ENCODE measurements around the gene RREB1. TPM values are rescaled to one million over a fixed set of nuclear protein-coding genes. Genes with fewer than 3 reads are reported as not detected.
"Not testable (repeated sequence)": the region's sequence is repeated elsewhere in the genome, so short reads cannot be mapped to it uniquely, and the experiment has no call there.

Gene RREB1
- total RNA-seq, 3 donors from 2014 or later, result 18.5 to 20.7 (median 19.2) TPM

DNA sequence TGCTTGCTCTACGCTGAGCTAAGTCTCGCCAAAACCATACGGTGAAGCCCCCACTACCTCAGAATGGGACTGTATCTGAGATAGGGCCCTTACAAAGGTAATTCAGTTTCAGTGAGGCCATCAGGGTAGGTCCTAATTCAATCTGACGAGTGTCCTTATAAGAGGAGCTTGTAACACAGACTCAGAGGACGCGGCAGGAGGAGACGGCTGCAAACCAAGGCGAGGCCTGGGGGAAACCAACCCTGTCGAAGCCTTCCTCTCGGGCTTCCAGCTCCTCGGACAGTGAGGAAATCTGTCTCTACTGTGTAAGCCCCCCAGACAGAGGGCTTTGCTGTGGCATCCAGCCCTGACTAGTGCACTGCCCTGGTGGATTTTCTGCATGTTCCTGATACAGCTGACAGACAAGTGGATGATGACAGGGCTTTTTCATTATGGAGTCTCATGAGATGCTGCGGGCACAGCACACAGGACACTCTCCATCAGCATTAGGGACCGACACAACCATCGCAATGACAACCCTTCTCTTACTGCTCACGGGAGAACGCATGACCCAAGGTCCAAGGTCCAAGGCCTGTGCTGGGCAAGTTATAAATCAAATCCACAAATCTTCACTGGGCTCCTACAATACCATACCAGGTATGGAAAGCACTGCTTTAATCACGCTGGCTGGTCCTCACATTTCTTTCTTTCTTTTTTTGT, 157.1 kb downstream of the RREB1 start:
- H3K4me1 Mint-ChIP-seq (ENCODE audit: low read depth), result peaks cover 19% of the 10 kb centered on the region
- DNase-seq (no peak), ATAC-seq (no peak)
- no peaks in the 10 kb centered on the region for H3K36me3 Mint-ChIP-seq (ENCODE audit: insufficient read depth)
- H3K9me3 Mint-ChIP-seq, result no peaks in the 10 kb centered on the region
- H3K27me3 Mint-ChIP-seq (ENCODE audit: low read depth), result peaks cover 13% of the 10 kb centered on the region
- H3K4me3 Mint-ChIP-seq, result no peak overlapping the region

DNA sequence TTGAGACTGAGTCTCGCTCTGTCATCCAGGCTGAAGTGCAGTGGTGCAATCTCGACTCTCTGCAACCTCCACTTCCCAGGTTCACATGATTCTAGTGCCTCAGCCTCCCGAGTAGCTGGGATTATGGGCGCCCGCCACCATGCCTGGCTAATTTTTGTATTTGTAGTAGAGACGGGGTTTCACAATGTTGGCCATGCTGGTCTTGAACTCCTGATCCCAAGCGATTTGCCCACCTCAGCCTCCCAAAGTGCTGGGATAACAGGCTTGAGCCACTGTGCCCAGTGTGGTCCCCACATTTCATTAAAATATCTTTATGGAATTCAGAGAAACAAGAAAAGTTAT, 157.6 kb downstream of the RREB1 start:
- H3K36me3 Mint-ChIP-seq (ENCODE audit: insufficient read depth); H3K4me3 Mint-ChIP-seq; H3K9me3 Mint-ChIP-seq; ATAC-seq; DNase-seq: not testable (repeated sequence)
- peaks cover 19% of the 10 kb centered on the region for H3K4me1 Mint-ChIP-seq (ENCODE audit: low read depth)
- peaks cover 12% of the 10 kb centered on the region for H3K27me3 Mint-ChIP-seq (ENCODE audit: low read depth)

DNA sequence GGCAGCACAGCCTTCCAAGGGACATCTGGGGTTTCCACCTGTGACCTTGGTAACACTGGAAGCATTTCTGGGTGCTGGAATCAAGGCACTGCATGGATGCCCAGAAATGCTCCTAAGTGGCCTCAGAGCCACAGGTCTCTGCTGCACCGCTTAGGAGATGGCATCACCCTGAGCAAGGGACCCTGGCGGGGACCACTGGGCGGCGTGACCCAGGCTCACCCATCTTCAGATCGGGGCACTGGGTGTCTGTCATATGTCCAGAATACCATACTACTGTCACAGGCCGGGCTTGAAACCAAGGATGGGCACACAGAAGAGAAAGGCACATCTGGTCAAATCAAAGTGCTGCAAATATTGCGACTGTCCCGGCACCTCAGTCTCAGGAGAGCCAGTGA, 159.3 kb downstream of the RREB1 start:
- no peaks in the 10 kb centered on the region for H3K36me3 Mint-ChIP-seq (ENCODE audit: insufficient read depth)
- peaks cover 8% of the 10 kb centered on the region for H3K27me3 Mint-ChIP-seq (ENCODE audit: low read depth)
- H3K4me1 Mint-ChIP-seq (ENCODE audit: low read depth), result peaks cover 2% of the 10 kb centered on the region
- DNase-seq, result no peak
- no peak overlapping the region for H3K4me3 Mint-ChIP-seq
- no peaks in the 10 kb centered on the region for H3K9me3 Mint-ChIP-seq
- no peak for ATAC-seq

DNA sequence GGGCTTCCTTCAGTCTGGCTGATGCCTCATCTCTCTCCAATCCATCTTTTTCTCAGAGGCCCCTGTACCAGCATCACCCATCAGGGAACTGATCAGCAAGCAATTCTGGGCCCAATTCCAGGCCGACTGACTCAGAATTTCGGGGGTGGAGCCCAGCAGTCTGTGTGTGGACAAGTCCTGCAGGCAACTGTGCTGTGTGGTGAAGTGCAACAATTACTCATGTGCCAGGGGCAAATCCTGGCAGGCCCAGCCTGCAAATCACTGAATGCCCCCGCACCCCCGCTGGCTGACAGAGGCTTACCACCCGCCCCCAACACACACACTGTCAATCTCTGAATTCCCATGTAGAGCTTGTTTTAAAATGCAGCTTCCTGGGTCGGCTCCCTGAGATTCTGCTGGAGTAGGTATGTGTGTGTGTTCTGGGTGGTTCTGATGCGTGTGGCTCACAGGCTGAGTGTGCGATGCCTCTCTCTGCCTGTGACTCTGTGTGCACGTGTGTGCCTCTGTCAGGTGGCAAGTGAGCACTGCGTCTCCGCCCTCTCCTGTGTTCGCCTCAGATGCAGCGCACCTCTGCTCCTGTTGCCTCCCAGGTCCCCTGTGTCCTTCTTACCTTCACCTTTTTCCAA, 159.8 kb downstream of the RREB1 start:
- DNase-seq (no peak), ATAC-seq (no peak)
- Mint-ChIP-seq H3K4me3 (no peak overlapping the region), H3K36me3 (ENCODE audit: insufficient read depth) (no peaks in the 10 kb centered on the region), H3K9me3 (no peaks in the 10 kb centered on the region), H3K27me3 (ENCODE audit: low read depth) (peaks cover 4% of the 10 kb centered on the region), H3K4me1 (ENCODE audit: low read depth) (no peaks in the 10 kb centered on the region)

DNA sequence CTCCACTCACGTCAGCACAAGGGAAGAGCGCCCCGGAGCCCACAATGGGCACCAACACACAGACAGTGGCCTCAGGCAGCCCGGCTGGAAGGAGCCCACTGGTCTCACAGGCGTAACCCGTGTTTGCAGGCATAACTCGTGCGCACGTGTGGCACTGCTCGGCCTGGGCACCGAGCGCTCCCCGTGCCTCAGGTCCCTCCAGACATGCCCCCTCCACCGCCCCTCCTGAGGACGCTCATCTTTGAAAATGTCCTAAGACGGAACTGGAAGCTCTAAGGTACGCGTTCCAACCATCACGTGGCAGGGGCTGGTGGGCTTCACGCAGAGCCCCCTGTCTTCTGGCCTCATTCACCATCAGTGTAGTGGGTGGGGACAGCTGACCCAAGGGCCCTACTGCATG, 160.6 kb downstream of the RREB1 start:
- Mint-ChIP-seq H3K27me3 (ENCODE audit: low read depth) (peaks cover 3% of the 10 kb centered on the region), H3K9me3 (no peaks in the 10 kb centered on the region), H3K4me1 (ENCODE audit: low read depth) (no peaks in the 10 kb centered on the region), H3K36me3 (ENCODE audit: insufficient read depth) (no peaks in the 10 kb centered on the region), H3K4me3 (no peak overlapping the region)
- no peak for DNase-seq
- no peak for ATAC-seq

DNA sequence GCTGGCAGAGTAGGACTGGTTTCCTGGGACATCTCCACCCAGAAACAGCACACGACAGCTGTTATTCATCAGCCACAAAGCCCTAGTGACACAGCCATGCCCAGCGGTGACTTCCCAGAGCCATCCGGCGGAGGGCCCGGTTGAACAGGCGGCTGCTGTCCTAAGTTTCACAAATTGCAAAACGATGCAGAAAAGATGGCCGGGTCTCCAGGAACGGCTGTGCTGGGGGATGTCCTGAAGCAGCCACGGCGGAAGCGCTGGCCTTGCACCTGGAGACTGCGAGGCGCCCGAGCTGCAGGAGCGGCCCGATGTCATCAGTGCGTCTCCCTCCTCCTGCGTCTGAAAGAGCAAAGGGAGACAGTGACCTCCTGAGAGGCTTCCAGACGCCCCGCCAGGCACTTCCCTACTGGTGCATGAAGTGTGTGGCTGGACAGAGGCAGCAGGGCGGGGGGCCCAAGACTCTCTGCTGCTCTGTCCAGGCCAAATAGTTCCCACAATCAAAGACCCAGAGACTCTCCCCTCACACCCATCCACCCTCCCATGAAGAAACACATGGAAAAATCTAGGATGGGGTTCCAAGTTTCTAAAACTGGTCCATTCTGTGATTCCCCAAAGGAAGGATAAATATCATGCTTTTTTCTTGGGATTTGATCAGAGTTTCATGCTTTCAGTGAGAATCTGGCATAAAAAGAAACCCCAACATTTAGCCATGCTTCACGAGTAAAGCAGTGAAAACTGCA, 161.2 kb downstream of the RREB1 start:
- ATAC-seq (no peak), DNase-seq (no peak)
- Mint-ChIP-seq H3K4me1 (ENCODE audit: low read depth) (no peaks in the 10 kb centered on the region), H3K4me3 (no peak overlapping the region), H3K9me3 (no peaks in the 10 kb centered on the region), H3K27me3 (ENCODE audit: low read depth) (peaks cover 5% of the 10 kb centered on the region), H3K36me3 (ENCODE audit: insufficient read depth) (no peaks in the 10 kb centered on the region)

DNA sequence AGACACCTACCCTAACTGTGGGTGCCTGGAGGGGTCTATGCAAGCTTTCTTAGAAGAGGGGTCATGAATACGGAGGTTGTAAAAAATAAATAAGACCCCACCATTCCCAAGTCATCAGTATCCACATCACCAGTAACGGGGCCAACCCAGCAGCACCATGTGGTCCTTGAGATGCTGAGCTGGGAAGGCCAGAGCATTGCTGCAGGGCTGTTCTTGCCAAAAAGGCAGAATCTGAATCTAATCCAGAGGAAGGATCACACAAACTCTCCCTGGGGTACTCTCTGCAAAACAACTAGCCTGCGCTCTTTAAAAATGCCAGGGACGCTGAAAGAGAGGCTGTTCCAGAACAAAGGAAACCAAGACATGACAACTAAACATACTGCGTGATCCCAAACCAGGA, 162.1 kb downstream of the RREB1 start:
- ATAC-seq (no peak), DNase-seq (no peak)
- Mint-ChIP-seq H3K4me1 (ENCODE audit: low read depth) (no peaks in the 10 kb centered on the region), H3K4me3 (no peak overlapping the region), H3K9me3 (no peaks in the 10 kb centered on the region), H3K27me3 (ENCODE audit: low read depth) (peaks cover 5% of the 10 kb centered on the region), H3K36me3 (ENCODE audit: insufficient read depth) (no peaks in the 10 kb centered on the region)

DNA sequence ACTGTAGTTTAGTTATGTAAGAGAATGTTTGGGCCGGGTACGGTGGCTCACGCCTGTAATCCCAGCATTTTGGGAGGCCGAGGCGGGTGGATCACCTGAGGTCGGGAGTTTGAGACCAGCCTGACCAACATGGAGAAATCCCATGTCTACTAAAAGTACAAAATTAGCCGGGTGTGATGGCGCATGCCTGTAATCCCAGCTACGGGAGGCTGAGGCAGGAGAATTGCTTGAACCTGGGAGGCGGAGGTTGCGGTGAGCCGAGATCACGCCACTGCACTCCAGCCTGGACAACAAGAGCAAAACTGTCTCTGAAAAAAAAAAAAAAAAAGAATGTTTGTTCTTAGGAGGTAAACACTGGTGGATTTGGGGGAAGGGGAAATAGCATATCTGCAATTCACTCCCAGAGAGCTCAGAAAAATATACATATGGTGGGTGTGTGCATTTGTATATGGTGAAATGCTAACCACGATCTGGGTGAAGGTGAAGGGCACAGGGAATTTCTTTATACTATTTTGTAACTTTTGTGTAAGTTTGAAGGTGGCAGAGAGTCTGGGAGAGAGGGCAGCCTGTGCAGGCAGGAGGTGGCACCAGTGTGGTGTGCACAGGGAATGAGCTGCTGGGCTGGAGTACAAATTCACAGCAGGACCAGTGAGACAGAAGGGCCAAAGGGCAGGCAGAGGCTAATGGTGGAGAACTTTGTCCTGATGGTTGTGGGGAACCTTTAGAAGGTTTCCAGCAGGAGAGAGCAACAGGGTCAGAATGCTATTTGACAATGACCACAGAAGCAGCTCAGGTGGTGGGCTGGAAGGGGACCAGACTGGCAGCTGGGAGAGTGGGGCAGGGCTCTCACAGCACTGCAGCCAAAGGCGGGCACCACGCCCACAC, 162.8 kb downstream of the RREB1 start:
- no peak for ATAC-seq
- Mint-ChIP-seq H3K27me3 (ENCODE audit: low read depth) (peaks cover 5% of the 10 kb centered on the region), H3K4me1 (ENCODE audit: low read depth) (no peaks in the 10 kb centered on the region)

DNA sequence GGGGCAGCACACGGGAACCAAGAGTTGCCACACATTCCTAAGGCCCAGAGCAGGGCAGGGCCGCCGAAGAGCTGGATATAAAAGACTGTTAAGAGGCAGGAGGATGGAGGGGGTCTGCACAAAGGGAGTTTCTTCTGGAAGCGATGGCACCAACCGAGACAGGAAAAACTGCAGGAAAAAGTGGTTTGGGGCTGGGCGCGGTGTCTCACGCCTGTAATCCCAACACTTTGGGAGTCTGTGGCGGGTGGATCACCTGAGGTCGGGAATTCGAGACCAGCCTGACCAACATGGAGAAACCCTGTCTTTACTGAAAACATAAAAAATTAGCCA, 163.4 kb downstream of the RREB1 start:
- Mint-ChIP-seq H3K9me3 (no peaks in the 10 kb centered on the region), H3K4me1 (ENCODE audit: low read depth) (peaks cover 3% of the 10 kb centered on the region), H3K36me3 (ENCODE audit: insufficient read depth) (no peaks in the 10 kb centered on the region), H3K4me3 (no peak overlapping the region), H3K27me3 (ENCODE audit: low read depth) (peaks cover 5% of the 10 kb centered on the region)
- DNase-seq, result no peak
- ATAC-seq, result no peak

More for the DNA sequence above, 162.8 kb downstream of the RREB1 start:
- no peak for DNase-seq
- Mint-ChIP-seq H3K4me3 (no peak overlapping the region), H3K36me3 (ENCODE audit: insufficient read depth) (no peaks in the 10 kb centered on the region), H3K9me3 (no peaks in the 10 kb centered on the region)

DNA sequence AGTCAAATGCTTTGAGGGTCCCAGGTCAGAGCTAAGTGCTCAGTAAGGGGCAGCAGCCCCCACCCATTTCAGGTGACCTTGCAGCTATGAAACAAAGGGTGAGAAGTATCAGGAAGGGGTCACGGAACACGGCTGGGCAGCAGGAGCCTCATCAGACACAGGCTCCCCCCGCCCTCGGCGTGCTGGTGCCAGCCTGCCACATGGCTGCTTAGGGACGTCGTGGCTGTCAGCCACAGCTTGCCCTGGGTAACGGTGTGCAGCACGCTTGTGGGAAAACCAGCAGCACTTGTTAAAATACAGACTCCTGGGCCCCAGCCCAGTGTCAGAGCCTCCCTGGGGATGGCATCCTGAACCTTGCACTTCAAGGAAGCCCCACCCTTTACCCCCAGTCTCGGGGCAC, 165.9 kb downstream of the RREB1 start:
- Mint-ChIP-seq H3K4me1 (ENCODE audit: low read depth) (peaks cover 6% of the 10 kb centered on the region), H3K27me3 (ENCODE audit: low read depth) (peaks cover 5% of the 10 kb centered on the region), H3K36me3 (ENCODE audit: insufficient read depth) (no peaks in the 10 kb centered on the region), H3K9me3 (no peaks in the 10 kb centered on the region), H3K4me3 (no peak overlapping the region)
- no peak for ATAC-seq
- DNase-seq, result no peak

DNA sequence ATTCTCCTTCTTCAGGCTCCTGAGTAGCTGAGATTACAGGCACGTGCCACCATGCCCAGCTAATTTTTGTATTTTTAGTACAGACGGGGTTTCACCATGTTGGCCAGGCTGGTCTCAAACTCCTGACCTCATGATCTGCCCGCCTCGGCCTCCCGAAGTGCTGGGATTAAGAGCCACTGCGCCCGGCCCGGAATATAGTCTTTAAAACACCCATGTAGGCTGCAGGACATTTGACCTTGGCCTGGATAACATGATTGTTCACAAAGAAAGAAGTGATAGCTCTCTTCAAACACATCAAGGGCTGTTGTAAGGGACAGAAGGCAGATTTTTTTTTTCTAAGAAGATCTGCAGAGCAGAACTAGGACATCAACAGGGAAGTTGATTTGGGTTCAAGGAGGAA, 166.8 kb downstream of the RREB1 start:
- H3K27me3 Mint-ChIP-seq (ENCODE audit: low read depth); ATAC-seq; DNase-seq; H3K4me3 Mint-ChIP-seq; H3K9me3 Mint-ChIP-seq; H3K4me1 Mint-ChIP-seq (ENCODE audit: low read depth); H3K36me3 Mint-ChIP-seq (ENCODE audit: insufficient read depth): not testable (repeated sequence)

DNA sequence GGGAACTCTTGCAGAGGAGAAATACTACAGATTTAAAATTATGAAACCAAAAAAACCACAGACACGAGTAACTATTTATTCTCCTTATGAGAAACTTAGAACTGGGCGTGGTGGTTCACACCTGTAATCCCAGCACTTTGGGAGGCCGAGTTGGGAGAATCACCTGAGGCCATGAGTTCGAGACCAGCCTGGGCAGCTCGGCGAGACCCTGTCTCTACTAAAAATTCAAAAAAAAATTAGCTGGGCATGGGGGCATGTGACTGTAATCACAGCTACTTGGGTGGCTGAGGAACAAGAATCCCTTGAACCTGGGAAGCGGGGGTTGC, 168.4 kb downstream of the RREB1 start:
- DNase-seq (no peak), ATAC-seq (no peak)
- Mint-ChIP-seq H3K4me1 (ENCODE audit: low read depth) (peaks cover 10% of the 10 kb centered on the region), H3K27me3 (ENCODE audit: low read depth) (peaks cover 2% of the 10 kb centered on the region), H3K36me3 (ENCODE audit: insufficient read depth) (no peaks in the 10 kb centered on the region), H3K9me3 (no peaks in the 10 kb centered on the region), H3K4me3 (no peak overlapping the region)

DNA sequence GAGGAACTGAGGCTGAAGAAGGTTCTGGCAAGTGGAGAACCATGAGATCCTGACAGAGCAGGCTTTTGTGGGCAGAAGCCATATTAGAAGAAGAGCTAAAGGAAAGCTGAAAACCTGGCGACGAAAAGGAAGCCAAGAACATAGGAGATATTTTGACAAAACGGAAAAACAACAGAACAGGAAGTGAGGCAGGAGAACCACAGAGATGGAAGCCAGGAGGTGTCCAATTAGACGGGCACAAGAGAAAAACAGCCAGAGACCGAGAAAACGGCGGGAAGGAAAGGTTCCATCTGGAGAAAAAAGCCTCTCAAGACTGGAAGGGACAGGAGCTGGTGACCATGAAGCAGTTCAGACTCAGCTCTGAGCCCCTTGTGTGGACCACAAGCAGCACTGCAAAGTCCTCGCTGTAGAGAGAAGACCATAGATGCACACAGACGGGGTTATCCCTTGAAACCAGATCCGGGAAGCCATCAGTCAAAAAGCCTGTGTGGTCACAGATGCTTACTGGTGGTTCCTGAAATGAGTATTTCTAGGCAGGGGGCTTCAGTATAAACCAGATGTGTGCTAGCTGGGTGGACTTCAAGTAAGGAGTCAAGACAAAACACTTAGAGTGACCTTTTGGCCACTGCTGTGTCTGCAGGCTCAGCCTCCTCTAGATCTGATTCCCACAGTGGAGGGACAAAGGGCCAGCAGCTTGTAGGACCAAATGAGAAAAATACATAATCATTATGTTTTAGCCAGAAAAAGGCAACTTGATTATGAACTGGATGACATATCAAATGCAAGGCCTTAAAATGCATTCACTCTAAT, 174.5 kb downstream of the RREB1 start:
- Mint-ChIP-seq H3K4me3 (peak overlapping the region; percentile 3), H3K27me3 (ENCODE audit: low read depth) (no peaks in the 10 kb centered on the region), H3K4me1 (ENCODE audit: low read depth) (peaks cover 24% of the 10 kb centered on the region), H3K36me3 (ENCODE audit: insufficient read depth) (peaks cover 15% of the 10 kb centered on the region), H3K9me3 (no peaks in the 10 kb centered on the region)
- ATAC-seq, result peak; percentile 34 to 48
- no peak for DNase-seq

DNA sequence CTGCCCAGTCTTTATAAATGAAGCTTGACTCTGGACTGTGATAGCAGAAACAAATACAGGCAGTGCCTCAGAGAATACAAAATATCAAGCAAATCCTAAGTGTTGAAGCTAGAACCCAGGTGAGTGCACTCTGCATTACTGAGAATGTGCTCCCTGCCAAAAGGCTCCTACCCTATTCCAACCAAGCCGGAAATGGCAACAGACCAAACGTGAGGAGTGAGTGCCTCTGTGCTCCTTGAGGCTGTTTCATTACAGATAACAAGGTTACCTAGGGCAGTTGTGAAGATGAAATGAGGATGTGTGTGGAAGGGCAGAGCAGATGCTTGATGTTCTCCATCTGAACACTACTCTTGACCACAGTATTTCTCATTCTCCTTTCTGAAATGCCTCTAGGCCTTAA, 175.9 kb downstream of the RREB1 start:
- no peaks in the 10 kb centered on the region for H3K9me3 Mint-ChIP-seq
- ATAC-seq, result no peak
- no peak for DNase-seq
- H3K4me1 Mint-ChIP-seq (ENCODE audit: low read depth), result peaks cover 22% of the 10 kb centered on the region
- H3K27me3 Mint-ChIP-seq (ENCODE audit: low read depth), result no peaks in the 10 kb centered on the region
- no peak overlapping the region for H3K4me3 Mint-ChIP-seq
- H3K36me3 Mint-ChIP-seq (ENCODE audit: insufficient read depth), result peaks cover 28% of the 10 kb centered on the region
